ENCODE results near the gene NOLC1.

- TF ChIP-seq POLR2A (IDR thresholded peaks at IDR 0.05): no peak
- TF ChIP-seq CTCF (IDR thresholded peaks at IDR 0.05): no peak
Observed at GRCh38 chr10:102139281-102140110, 12.7 kb upstream of the NOLC1 start.

All from breast epithelium (tissue), 3 donors.